ENCODE measurements around the gene DSN1. TPM values are rescaled to one million over a fixed set of nuclear protein-coding genes. Genes with fewer than 3 reads are reported as not detected.
A peak's percentile ranks its signal among the peaks of the same experiment; 100 is the strongest.

The DSN1 gene
- total RNA-seq, 1 donor from 2014 or later: 9.5 TPM

DNA sequence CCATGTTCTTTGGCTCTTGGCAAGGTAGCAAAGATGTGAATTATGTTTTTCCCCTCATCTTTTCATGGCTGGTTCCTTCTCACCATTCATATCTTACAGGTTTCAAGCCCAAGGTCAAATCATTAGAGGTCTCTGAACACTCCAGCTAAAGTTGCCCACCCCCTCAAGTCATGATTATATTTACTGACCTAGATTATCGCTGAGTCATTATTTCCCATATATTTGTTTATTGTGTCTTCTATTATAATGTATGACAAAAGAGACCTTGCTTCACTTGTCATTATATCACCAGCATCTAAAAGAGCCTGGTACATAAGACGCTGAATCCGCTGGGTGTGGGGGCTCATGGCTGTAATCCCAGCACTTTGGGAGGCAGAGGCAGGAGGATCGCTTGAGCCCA, 12.4 kb downstream of the DSN1 start:
- no peak for TF ChIP-seq CTCF (IDR thresholded peaks at IDR 0.05; ENCODE audit: insufficient read depth, low read length, poor library complexity, severe bottlenecking)
- Histone ChIP-seq H3K36me3 (ENCODE audit: control insufficient read depth, insufficient read depth, low read length) (peaks cover 1% of the 10 kb centered on the region), H3K27me3 (ENCODE audit: control insufficient read depth, insufficient read depth, low read length) (no peaks in the 10 kb centered on the region), H3K4me3 (ENCODE audit: low read depth, low read length) (no peak overlapping the region)
- DNase-seq (ENCODE audit: low read depth): no peak

GRCh38 chr20:36760647-36761046, 12.9 kb downstream of the DSN1 start:
- Histone ChIP-seq H3K4me3 (ENCODE audit: low read depth, low read length) (no peak overlapping the region), H3K27me3 (ENCODE audit: control insufficient read depth, insufficient read depth, low read length) (no peaks in the 10 kb centered on the region), H3K36me3 (ENCODE audit: control insufficient read depth, insufficient read depth, low read length) (peaks cover 1% of the 10 kb centered on the region)
- DNase-seq (ENCODE audit: low read depth): no peak
- TF ChIP-seq CTCF (IDR thresholded peaks at IDR 0.05; ENCODE audit: insufficient read depth, low read length, poor library complexity, severe bottlenecking): no peak

DNA sequence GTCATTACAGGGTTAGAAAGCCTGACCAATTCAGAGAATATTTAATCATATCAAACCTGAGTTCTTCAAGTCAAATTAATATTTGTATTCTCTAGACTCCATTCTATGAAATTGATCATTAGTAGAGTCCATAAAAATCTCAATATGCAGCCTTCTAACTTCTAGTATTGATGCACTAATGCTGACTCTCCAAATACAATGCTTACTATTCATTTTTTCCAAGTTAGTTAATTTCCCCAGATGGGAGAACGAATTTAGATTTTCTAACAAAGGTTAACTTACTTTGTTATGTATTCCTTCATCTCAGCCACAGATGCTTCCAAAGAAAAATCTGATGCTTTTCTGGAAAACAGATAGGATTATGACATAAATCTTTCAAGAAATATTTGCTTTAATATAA, 15.3 kb downstream of the DSN1 start:
- no peak for DNase-seq (ENCODE audit: low read depth)
- Histone ChIP-seq H3K27me3 (ENCODE audit: control insufficient read depth, insufficient read depth, low read length) (no peaks in the 10 kb centered on the region), H3K4me3 (ENCODE audit: low read depth, low read length) (no peak overlapping the region), H3K36me3 (ENCODE audit: control insufficient read depth, insufficient read depth, low read length) (peaks cover 1% of the 10 kb centered on the region)
- TF ChIP-seq CTCF (IDR thresholded peaks at IDR 0.05; ENCODE audit: insufficient read depth, low read length, poor library complexity, severe bottlenecking): no peak

DNA sequence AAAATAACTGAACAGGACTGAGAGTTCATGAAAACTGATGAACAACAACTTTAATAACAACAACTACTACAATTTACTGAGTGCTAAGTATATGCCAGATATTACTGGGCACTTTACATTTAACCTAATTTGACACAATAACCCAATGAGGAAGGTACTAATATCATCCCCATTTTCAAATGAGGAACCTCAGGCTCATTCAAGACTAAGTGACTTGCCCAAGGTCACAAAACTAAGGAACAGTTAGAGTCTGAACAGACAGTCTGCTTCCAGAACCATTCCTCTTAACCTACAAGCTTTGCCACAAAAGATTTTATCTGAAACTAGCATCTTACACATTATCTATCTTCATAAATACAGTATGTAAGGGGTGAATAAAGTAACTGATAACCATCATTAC, 17.1 kb downstream of the DSN1 start:
- no peak for DNase-seq (ENCODE audit: low read depth)
- H3K4me3 ChIP-seq (ENCODE audit: low read depth, low read length): no peak overlapping the region
- no peak for TF ChIP-seq CTCF (IDR thresholded peaks at IDR 0.05; ENCODE audit: insufficient read depth, low read length, poor library complexity, severe bottlenecking)
- H3K36me3 ChIP-seq (ENCODE audit: control insufficient read depth, insufficient read depth, low read length): peaks cover 1% of the 10 kb centered on the region
- H3K27me3 ChIP-seq (ENCODE audit: control insufficient read depth, insufficient read depth, low read length): no peaks in the 10 kb centered on the region

DNA sequence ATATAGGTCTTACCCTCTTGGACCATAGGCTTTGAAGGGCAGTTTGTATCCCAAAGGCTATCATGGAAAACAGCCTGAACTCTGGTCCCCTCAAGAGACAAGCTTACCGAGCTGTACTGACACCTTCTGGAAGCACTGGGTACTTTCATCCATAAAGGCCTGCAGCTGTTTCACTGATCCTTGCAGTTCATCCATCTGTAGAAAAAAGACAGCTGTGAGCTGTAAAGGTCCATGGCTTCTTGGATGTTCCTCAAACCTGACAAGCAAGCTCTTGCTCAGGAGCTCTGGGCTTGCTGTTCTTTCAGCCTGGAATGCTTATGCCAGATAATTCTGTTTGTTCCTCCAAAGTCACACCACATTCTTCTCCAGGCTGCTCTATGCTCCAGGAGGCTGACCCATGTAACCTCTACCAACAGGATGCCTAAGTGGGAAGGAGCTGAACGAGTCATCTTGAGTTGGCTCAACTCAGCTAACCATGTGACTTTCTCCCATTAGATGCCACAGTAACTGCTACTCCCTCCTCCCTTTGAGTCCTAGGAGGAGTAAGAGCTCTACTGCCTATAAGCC, 18.8 kb downstream of the DSN1 start:
- no peaks in the 10 kb centered on the region for H3K27me3 ChIP-seq (ENCODE audit: control insufficient read depth, insufficient read depth, low read length)
- no peak overlapping the region for H3K4me3 ChIP-seq (ENCODE audit: low read depth, low read length)
- DNase-seq (ENCODE audit: low read depth): no peak
- TF ChIP-seq CTCF (IDR thresholded peaks at IDR 0.05; ENCODE audit: insufficient read depth, low read length, poor library complexity, severe bottlenecking): peak; percentile 80
- peaks cover 1% of the 10 kb centered on the region for H3K36me3 ChIP-seq (ENCODE audit: control insufficient read depth, insufficient read depth, low read length)

DNA sequence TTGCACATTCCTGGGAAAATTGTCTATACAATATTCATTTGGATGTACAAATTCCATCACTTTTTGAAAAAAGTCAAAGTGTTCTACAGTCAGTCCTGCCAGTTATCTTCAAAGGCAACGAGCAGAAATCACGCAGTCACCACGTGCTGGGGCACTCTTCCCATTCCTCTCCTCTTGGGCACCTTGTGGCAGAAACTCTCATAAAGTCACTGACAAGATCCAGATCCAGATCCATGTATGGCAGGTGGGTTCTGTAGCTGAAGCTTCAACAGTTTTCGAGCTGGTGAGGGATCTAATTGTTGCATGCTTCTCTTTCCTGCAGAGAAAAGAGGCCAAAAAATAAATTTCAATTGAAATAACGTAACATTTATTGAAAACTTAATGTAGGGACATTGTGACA, 21.0 kb downstream of the DSN1 start:
- H3K36me3 ChIP-seq (ENCODE audit: control insufficient read depth, insufficient read depth, low read length): peaks cover under 1% of the 10 kb centered on the region
- no peaks in the 10 kb centered on the region for H3K27me3 ChIP-seq (ENCODE audit: control insufficient read depth, insufficient read depth, low read length)
- no peak for TF ChIP-seq CTCF (IDR thresholded peaks at IDR 0.05; ENCODE audit: insufficient read depth, low read length, poor library complexity, severe bottlenecking)
- DNase-seq (ENCODE audit: low read depth): no peak
- no peak overlapping the region for H3K4me3 ChIP-seq (ENCODE audit: low read depth, low read length)

Data from kidney epithelial cell (primary cell).